ENCODE data around the gene CORIN. TPM values are rescaled to one million over a fixed set of nuclear protein-coding genes. Genes with fewer than 3 reads are reported as not detected.

Gene CORIN
- polyA plus RNA-seq, 1 donor from 2014 or later, result 0.25 TPM

- TF ChIP-seq POLR2AphosphoS5 (IDR thresholded peaks at IDR 0.05) (no peak), MXI1 (conservative IDR thresholded peaks at IDR 0.05; ENCODE audit: poor library complexity, severe bottlenecking) (no peak), CTCF (IDR thresholded peaks at IDR 0.05; ENCODE audit: poor library complexity, severe bottlenecking) (no peak), RAD21 (conservative IDR thresholded peaks at IDR 0.05) (no peak), REST (IDR thresholded peaks at IDR 0.05; ENCODE audit: borderline replicate concordance) (no peak), TAF1 (IDR thresholded peaks at IDR 0.05; ENCODE audit: low read depth) (no peak), SMC3 (conservative IDR thresholded peaks at IDR 0.05; ENCODE audit: poor library complexity) (no peak), EP300 (conservative IDR thresholded peaks at IDR 0.05; ENCODE audit: poor library complexity, severe bottlenecking) (no peak), EZH2 (IDR thresholded peaks at IDR 0.05; ENCODE audit: borderline replicate concordance, insufficient read depth, low read length, poor library complexity, severe bottlenecking) (no peak)
- Histone ChIP-seq H3K9me3 (ENCODE audit: low read length) (no peaks in the 10 kb centered on the region), H3F3A (ENCODE audit: insufficient read depth, low read length, poor library complexity, severe bottlenecking) (no peaks in the 10 kb centered on the region)
Observed at GRCh38 chr4:47651231-47651630, 186.6 kb downstream of the CORIN start.

GRCh38 chr4:47650584-47651130 lies 187.2 kb downstream of the CORIN start:
- Histone ChIP-seq H3K79me2 (replicated peaks; ENCODE audit: insufficient read depth, low read length) (no peaks in the 10 kb centered on the region), H2AFZ (ENCODE audit: low read depth, low read length) (no peak overlapping the region), H4K20me1 (ENCODE audit: insufficient read depth) (no peaks in the 10 kb centered on the region), H3K27me3 (ENCODE audit: insufficient read depth, low read depth, low read length) (no peaks in the 10 kb centered on the region), H3K27ac (ENCODE audit: low read length) (no peak overlapping the region), H3K9me2 (ENCODE audit: insufficient read depth, low read length) (no peaks in the 10 kb centered on the region), H3F3A (ENCODE audit: insufficient read depth, low read length, poor library complexity, severe bottlenecking) (no peaks in the 10 kb centered on the region), H3K4me3 (ENCODE audit: low read length) (no peak overlapping the region), H3K9me3 (ENCODE audit: low read length) (no peaks in the 10 kb centered on the region), H3K9ac (ENCODE audit: low read length) (no peak overlapping the region), H3K4me2 (ENCODE audit: low read length) (no peak overlapping the region), H3K36me3 (ENCODE audit: insufficient read depth, low read length) (no peaks in the 10 kb centered on the region)
- TF ChIP-seq RAD21 (conservative IDR thresholded peaks at IDR 0.05), result no peak
- TF ChIP-seq POLR2AphosphoS5 (IDR thresholded peaks at IDR 0.05), result no peak
- no peak for TF ChIP-seq SMC3 (conservative IDR thresholded peaks at IDR 0.05; ENCODE audit: poor library complexity)
- TF ChIP-seq MXI1 (conservative IDR thresholded peaks at IDR 0.05; ENCODE audit: poor library complexity, severe bottlenecking), result no peak
- TF ChIP-seq CTCF (IDR thresholded peaks at IDR 0.05; ENCODE audit: poor library complexity, severe bottlenecking), result no peak
- no peak for TF ChIP-seq REST (IDR thresholded peaks at IDR 0.05; ENCODE audit: borderline replicate concordance)
- TF ChIP-seq EZH2 (IDR thresholded peaks at IDR 0.05; ENCODE audit: borderline replicate concordance, insufficient read depth, low read length, poor library complexity, severe bottlenecking), result no peak
- TF ChIP-seq TAF1 (IDR thresholded peaks at IDR 0.05; ENCODE audit: low read depth), result no peak
- no peak for TF ChIP-seq EP300 (conservative IDR thresholded peaks at IDR 0.05; ENCODE audit: poor library complexity, severe bottlenecking)

More at GRCh38 chr4:47651231-47651630, 186.6 kb downstream of the CORIN start:
- Histone ChIP-seq H3K4me2 (ENCODE audit: low read length) (no peak overlapping the region), H3K27ac (ENCODE audit: low read length) (no peak overlapping the region), H3K9ac (ENCODE audit: low read length) (no peak overlapping the region), H3K27me3 (ENCODE audit: insufficient read depth, low read depth, low read length) (no peaks in the 10 kb centered on the region), H2AFZ (ENCODE audit: low read depth, low read length) (no peak overlapping the region), H3K36me3 (ENCODE audit: insufficient read depth, low read length) (no peaks in the 10 kb centered on the region), H3K79me2 (replicated peaks; ENCODE audit: insufficient read depth, low read length) (no peaks in the 10 kb centered on the region), H3K9me2 (ENCODE audit: insufficient read depth, low read length) (no peaks in the 10 kb centered on the region), H4K20me1 (ENCODE audit: insufficient read depth) (no peaks in the 10 kb centered on the region), H3K4me3 (ENCODE audit: low read length) (no peak overlapping the region)
